ENCODE results near the gene TAOK1.

- TF ChIP-seq CENPT (CRISPR knock-in tag; IDR thresholded peaks at IDR 0.05; ENCODE audit: low read depth) (no peak), ZNF234 (CRISPR knock-in tag; conservative IDR thresholded peaks at IDR 0.05) (no peak)
These were observed 124.6 kb downstream of the TAOK1 start for GRCh38 chr17:29514792-29515191.

All from HepG2 (cell line).